ENCODE data around the gene PNCK. TPM values are rescaled to one million over a fixed set of nuclear protein-coding genes. Genes with fewer than 3 reads are reported as not detected.

The PNCK gene
- total RNA-seq, 1 donor from 2014 or later: 1.1 TPM

DNA sequence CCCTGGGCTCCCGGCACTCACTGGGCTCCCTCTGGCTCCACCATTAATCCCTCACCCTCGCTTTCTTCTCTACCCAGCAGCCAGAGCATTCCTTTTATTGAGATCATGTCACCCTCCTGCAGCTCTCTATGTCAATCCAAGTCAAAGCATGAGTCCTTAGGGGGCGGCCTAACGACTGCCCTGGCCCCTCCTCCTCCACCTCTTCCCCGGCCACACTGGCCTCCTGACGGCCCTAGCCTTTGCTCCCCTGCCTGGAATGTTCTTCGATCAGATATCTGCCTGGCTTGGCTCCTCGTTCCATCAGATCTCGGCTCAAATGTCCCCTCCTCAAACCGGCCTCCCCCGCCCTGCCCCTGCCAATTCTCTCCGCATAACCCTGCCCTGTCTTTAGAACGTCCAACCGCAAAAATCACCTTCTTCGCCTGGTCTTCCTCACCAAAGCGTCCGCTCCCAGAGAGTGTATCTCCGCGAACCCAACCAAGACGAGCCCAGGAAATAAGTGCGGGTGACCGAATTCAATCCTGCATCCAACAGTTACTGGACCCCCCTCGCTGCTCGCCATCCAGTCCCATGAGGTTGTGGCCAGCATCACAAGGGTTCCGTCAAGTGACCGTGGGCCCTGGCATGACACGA lies 722 bp upstream of the PNCK start:
- H3K4me3 Mint-ChIP-seq (ENCODE audit: unreplicated experiment): no peak overlapping the region
- Histone ChIP-seq H3K27ac (ENCODE audit: low read depth, low read length) (no peak overlapping the region), H3K27me3 (ENCODE audit: insufficient read depth, low read length) (peaks cover 8% of the 10 kb centered on the region), H2AFZ (ENCODE audit: low read depth, low read length) (no peak overlapping the region), H3K4me2 (ENCODE audit: low read length) (no peak overlapping the region), H3K36me3 (ENCODE audit: insufficient read depth, low read length) (no peaks in the 10 kb centered on the region), H3K4me1 (ENCODE audit: insufficient read depth, low read length) (no peaks in the 10 kb centered on the region), H4K20me1 (ENCODE audit: insufficient read depth, low read length) (no peaks in the 10 kb centered on the region), H3K79me2 (ENCODE audit: insufficient read depth, low read length) (no peaks in the 10 kb centered on the region), H3K9ac (ENCODE audit: low read length) (no peak overlapping the region), H3K9me3 (ENCODE audit: insufficient read depth, low read depth, low read length) (no peaks in the 10 kb centered on the region), H3K4me3 (ENCODE audit: insufficient read depth, low read depth, low read length) (no peak overlapping the region)
- no peak for TF ChIP-seq EZH2 (IDR thresholded peaks at IDR 0.05; ENCODE audit: insufficient read depth, low read length)
- TF ChIP-seq, protein P1, sequence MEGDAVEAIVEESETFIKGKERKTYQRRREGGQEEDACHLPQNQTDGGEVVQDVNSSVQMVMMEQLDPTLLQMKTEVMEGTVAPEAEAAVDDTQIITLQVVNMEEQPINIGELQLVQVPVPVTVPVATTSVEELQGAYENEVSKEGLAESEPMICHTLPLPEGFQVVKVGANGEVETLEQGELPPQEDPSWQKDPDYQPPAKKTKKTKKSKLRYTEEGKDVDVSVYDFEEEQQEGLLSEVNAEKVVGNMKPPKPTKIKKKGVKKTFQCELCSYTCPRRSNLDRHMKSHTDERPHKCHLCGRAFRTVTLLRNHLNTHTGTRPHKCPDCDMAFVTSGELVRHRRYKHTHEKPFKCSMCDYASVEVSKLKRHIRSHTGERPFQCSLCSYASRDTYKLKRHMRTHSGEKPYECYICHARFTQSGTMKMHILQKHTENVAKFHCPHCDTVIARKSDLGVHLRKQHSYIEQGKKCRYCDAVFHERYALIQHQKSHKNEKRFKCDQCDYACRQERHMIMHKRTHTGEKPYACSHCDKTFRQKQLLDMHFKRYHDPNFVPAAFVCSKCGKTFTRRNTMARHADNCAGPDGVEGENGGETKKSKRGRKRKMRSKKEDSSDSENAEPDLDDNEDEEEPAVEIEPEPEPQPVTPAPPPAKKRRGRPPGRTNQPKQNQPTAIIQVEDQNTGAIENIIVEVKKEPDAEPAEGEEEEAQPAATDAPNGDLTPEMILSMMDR (IDR thresholded peaks at IDR 0.05; ENCODE audit: insufficient read depth, low read depth, low read length): no peak
- no peaks in the 10 kb centered on the region for H3K9me3 Mint-ChIP-seq (ENCODE audit: unreplicated experiment)
- peaks cover 13% of the 10 kb centered on the region for H3K27me3 Mint-ChIP-seq (ENCODE audit: low read depth, unreplicated experiment)
- H3K36me3 Mint-ChIP-seq (ENCODE audit: low read depth, unreplicated experiment): no peaks in the 10 kb centered on the region
- FAIRE-seq: no peak
- no peak for DNase-seq (ENCODE audit: low read depth)
- no peak overlapping the region for H3K27ac Mint-ChIP-seq (ENCODE audit: unreplicated experiment)
- peaks cover 3% of the 10 kb centered on the region for H3K4me1 Mint-ChIP-seq (ENCODE audit: low read depth, unreplicated experiment)

DNA sequence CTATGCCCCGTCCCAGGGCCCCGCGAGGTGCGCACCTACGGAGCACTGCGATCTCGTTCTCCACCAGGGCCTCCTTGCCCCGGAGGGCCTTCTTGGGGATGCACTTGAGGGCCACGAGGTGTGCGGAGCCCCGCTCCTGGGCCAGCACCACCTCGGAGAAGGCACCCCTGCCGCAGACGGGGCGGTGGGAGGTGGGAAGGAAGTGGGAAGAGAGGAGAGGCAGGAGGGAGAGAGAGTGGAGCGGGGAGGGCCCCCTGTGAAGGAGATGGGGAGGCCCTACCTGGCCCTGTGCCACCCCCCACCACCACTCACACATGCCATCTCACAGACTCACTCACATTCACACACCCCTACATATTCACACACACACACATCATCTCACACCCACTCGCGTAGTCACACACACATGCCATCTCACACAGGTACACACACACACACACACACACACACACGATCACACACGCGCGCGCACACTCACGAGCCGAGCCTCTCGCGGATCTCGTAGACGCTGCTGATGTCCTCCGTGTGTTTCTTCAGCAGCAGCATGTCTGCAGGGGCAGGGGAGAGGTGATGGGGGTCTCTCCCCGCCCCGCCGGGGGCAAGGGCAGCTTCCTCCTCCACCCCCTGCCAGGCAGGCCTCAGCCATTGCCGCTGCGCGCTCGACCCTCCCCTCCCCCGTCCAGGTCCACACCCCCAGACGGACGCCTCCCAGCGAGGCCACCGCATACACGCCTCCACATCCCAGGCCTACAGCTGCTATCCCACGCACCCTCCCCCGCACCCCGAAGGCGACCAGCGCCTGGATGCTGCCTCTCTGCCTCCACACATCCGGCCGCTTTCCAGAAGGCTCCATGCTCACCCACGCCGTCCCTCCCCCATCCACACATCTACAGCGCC lies 834 bp downstream of the PNCK start:
- no peaks in the 10 kb centered on the region for H4K20me1 ChIP-seq (ENCODE audit: insufficient read depth, low read length)
- H3K9me3 Mint-ChIP-seq (ENCODE audit: unreplicated experiment): no peaks in the 10 kb centered on the region
- no peaks in the 10 kb centered on the region for H3K9me3 ChIP-seq (ENCODE audit: insufficient read depth, low read depth, low read length)
- H3K4me3 ChIP-seq (ENCODE audit: insufficient read depth, low read depth, low read length): no peak overlapping the region
- H3K36me3 Mint-ChIP-seq (ENCODE audit: low read depth, unreplicated experiment): no peaks in the 10 kb centered on the region
- no peak overlapping the region for H3K9ac ChIP-seq (ENCODE audit: low read length)
- no peak overlapping the region for H3K4me3 Mint-ChIP-seq (ENCODE audit: unreplicated experiment)
- H3K4me1 Mint-ChIP-seq (ENCODE audit: low read depth, unreplicated experiment): peaks cover 3% of the 10 kb centered on the region
- H3K27ac Mint-ChIP-seq (ENCODE audit: unreplicated experiment): no peak overlapping the region
- peaks cover 8% of the 10 kb centered on the region for H3K27me3 ChIP-seq (ENCODE audit: insufficient read depth, low read length)
- no peaks in the 10 kb centered on the region for H3K36me3 ChIP-seq (ENCODE audit: insufficient read depth, low read length)
- H3K4me2 ChIP-seq (ENCODE audit: low read length): no peak overlapping the region
- TF ChIP-seq, protein P1 (IDR thresholded peaks at IDR 0.05; ENCODE audit: insufficient read depth, low read depth, low read length): no peak
- no peak for TF ChIP-seq EZH2 (IDR thresholded peaks at IDR 0.05; ENCODE audit: insufficient read depth, low read length)
- H3K27ac ChIP-seq (ENCODE audit: low read depth, low read length): no peak overlapping the region
- FAIRE-seq (no peak), DNase-seq (ENCODE audit: low read depth) (no peak)
- H3K27me3 Mint-ChIP-seq (ENCODE audit: low read depth, unreplicated experiment): peaks cover 15% of the 10 kb centered on the region
- no peaks in the 10 kb centered on the region for H3K79me2 ChIP-seq (ENCODE audit: insufficient read depth, low read length)
- no peak overlapping the region for H2AFZ ChIP-seq (ENCODE audit: low read depth, low read length)
- no peaks in the 10 kb centered on the region for H3K4me1 ChIP-seq (ENCODE audit: insufficient read depth, low read length)
